ENCODE results near the gene CAD. TPM values are rescaled to one million over a fixed set of nuclear protein-coding genes. Genes with fewer than 3 reads are reported as not detected.

The CAD gene
- total and polyA plus RNA-seq, 10 of the 15 experiments (the other 5 are each of a cell fraction or from before 2014, with no cell fraction given) = 7.6 to 119 (median 50.7) TPM

DNA sequence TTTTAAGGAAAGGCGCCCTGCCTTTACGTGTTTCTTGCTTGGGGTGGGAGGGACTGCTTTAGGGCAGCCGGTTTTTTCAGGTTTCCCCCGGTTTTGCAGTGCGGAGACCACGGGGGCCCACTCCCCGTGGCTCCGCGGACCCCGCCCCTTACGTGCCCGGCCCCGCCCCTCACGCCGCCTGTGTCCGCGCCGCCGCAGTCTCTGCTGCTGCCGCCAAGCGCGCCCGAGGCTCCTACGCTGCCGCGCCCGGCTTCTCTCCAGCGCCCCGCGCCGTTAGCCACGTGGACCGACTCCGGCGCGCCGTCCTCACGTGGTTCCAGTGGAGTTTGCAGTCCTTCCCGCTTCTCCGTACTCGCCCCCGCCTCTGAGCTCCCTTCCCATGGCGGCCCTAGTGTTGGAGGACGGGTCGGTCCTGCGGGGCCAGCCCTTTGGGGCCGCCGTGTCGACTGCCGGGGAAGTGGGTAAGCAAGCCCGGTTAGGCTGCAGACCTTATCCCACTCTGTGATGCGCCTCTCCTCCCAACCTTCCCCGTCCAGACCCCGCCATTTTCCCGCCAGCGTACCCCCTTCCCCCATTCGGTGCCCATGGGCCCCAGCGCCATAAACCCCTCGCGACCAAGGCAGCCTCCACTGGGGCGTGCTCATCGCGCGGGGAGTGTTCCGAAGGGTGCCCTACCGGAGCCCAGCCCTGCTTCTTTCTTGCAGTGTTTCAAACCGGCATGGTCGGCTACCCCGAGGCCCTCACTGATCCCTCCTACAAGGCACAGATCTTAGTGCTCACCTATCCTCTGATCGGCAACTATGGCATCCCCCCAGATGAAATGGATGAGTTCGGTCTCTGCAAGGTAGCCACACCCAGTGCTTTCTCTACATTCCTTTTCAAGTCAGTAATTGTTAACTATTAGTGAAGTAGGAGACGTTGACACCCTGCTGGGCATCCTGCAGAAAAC, at the start of gene CAD (continued):
- TF ChIP-seq SREBF1 (IDR thresholded peaks at IDR 0.05; ENCODE audit: low read length) (no peak), EED (IDR thresholded peaks at IDR 0.05; ENCODE audit: low read depth) (no peak), MYB (IDR thresholded peaks at IDR 0.05; ENCODE audit: borderline replicate concordance, low read depth, low read length) (no peak), BACH1 (IDR thresholded peaks at IDR 0.05; ENCODE audit: borderline replicate concordance) (peak; percentile 23; the same call in 1 of the 2 replicates), ZNF274 (IDR thresholded peaks at IDR 0.05; ENCODE audit: insufficient read depth, insufficient read length) (no peak), EP300 (IDR thresholded peaks at IDR 0.05; ENCODE audit: borderline replicate concordance in 1 of 2, control insufficient read depth in 1 of 2, low read depth in 2 of 2, low read length in 2 of 2) (no peak), RCOR1 (conservative IDR thresholded peaks at IDR 0.05; ENCODE audit: low read depth, low read length) (no peak), CREB1 (IDR thresholded peaks at IDR 0.05; ENCODE audit: low read depth) (peak; percentile 75)
- TF ChIP-seq, protein P1, sequence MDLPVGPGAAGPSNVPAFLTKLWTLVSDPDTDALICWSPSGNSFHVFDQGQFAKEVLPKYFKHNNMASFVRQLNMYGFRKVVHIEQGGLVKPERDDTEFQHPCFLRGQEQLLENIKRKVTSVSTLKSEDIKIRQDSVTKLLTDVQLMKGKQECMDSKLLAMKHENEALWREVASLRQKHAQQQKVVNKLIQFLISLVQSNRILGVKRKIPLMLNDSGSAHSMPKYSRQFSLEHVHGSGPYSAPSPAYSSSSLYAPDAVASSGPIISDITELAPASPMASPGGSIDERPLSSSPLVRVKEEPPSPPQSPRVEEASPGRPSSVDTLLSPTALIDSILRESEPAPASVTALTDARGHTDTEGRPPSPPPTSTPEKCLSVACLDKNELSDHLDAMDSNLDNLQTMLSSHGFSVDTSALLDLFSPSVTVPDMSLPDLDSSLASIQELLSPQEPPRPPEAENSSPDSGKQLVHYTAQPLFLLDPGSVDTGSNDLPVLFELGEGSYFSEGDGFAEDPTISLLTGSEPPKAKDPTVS (IDR thresholded peaks at IDR 0.05; ENCODE audit: low read depth, low read length) = no peak
- TF ChIP-seq, protein P2, sequence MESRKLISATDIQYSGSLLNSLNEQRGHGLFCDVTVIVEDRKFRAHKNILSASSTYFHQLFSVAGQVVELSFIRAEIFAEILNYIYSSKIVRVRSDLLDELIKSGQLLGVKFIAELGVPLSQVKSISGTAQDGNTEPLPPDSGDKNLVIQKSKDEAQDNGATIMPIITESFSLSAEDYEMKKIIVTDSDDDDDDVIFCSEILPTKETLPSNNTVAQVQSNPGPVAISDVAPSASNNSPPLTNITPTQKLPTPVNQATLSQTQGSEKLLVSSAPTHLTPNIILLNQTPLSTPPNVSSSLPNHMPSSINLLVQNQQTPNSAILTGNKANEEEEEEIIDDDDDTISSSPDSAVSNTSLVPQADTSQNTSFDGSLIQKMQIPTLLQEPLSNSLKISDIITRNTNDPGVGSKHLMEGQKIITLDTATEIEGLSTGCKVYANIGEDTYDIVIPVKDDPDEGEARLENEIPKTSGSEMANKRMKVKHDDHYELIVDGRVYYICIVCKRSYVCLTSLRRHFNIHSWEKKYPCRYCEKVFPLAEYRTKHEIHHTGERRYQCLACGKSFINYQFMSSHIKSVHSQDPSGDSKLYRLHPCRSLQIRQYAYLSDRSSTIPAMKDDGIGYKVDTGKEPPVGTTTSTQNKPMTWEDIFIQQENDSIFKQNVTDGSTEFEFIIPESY (IDR thresholded peaks at IDR 0.05) = no peak
- TF ChIP-seq, protein P3, sequence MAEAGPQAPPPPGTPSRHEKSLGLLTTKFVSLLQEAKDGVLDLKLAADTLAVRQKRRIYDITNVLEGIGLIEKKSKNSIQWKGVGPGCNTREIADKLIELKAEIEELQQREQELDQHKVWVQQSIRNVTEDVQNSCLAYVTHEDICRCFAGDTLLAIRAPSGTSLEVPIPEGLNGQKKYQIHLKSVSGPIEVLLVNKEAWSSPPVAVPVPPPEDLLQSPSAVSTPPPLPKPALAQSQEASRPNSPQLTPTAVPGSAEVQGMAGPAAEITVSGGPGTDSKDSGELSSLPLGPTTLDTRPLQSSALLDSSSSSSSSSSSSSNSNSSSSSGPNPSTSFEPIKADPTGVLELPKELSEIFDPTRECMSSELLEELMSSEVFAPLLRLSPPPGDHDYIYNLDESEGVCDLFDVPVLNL (IDR thresholded peaks at IDR 0.05; ENCODE audit: low read depth, low read length) = 0 out of 2 replicates have a peak, but pooled peaks have one; percentile 16

Data from GM12878 (cell line).